Glutamatergic neuron (in vitro differentiated cells): ENCODE measurements around the gene LSAMP. TPM values are rescaled to one million over a fixed set of nuclear protein-coding genes. Genes with fewer than 3 reads are reported as not detected.

ENCODE experiments used
- DNase-seq: peaks from one replicate; pipeline ENCODE4 v3.0.0; 2022
- H3K27ac Mint-ChIP-seq: one replicate; pipeline ENCODE4 v1.8.0; 2020; ENCODE audit warnings: mild to moderate bottlenecking, mixed read lengths, inconsistent platforms; ENCODE audit not compliant: unreplicated experiment
- H3K27me3 Mint-ChIP-seq: one replicate; pipeline ENCODE4 v1.8.0; 2020; ENCODE audit warnings: mild to moderate bottlenecking, moderate library complexity, mixed read lengths, inconsistent platforms; ENCODE audit not compliant: unreplicated experiment
- H3K36me3 Mint-ChIP-seq: one replicate; pipeline ENCODE4 v1.8.0; 2020; ENCODE audit warnings: mild to moderate bottlenecking, mixed read lengths, inconsistent platforms; ENCODE audit not compliant: unreplicated experiment
- H3K4me1 Mint-ChIP-seq: one replicate; pipeline ENCODE4 v1.8.0; 2020; ENCODE audit warnings: mild to moderate bottlenecking, low read depth, mixed read lengths, inconsistent platforms; ENCODE audit not compliant: unreplicated experiment
- H3K4me3 Mint-ChIP-seq: one replicate; pipeline ENCODE4 v1.8.0; 2020; ENCODE audit warnings: mild to moderate bottlenecking, mixed read lengths, inconsistent platforms; ENCODE audit not compliant: unreplicated experiment
- H3K9me3 Mint-ChIP-seq: one replicate; pipeline ENCODE4 v1.8.0; 2020; ENCODE audit warnings: mild to moderate bottlenecking, moderate library complexity, mixed read lengths, inconsistent platforms; ENCODE audit not compliant: unreplicated experiment
- total RNA-seq: library from RNA; stranded (reverse); fragmentation: NEBNext Ultra II Directional; extraction: Animal tissue kit (Norgen Biotek cat#: 25700); gene quantifications from one replicate; pipeline ENCODE4 v1.2.1, GENCODE V29; 2021; ENCODE audit not compliant: unreplicated experiment
- TF ChIP-seq, protein P1 (sequence below): fragments of 200-600 bp; sonication (generic); IDR thresholded peaks from one replicate; pipeline ENCODE4 v1.5.0; 2021; ENCODE audit not compliant: partially characterized antibody, unreplicated experiment

The LSAMP gene
- total RNA-seq, 1 donor from 2014 or later, result 67.1 TPM

DNA sequence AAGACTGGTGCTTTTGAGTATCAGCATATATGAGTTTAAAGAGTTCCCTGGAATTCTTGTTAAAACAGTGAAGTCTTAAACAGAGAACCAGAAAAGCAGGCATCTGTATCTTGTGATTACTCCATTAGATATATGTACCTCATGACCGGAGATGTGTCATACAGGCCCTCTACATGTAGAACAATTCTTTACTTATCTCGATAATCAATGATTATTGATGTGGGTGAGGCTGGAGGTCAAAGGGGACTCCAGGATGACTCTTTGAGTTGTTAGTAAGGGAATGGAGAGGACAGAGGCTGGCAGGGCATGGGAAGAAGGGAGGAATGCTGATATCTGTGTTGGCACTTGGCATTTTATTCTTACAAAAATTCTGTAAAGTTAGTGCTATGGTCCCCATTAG is 666.3 kb downstream of the LSAMP start:
- Mint-ChIP-seq H3K9me3 (peaks cover 2% of the 10 kb centered on the region), H3K27me3 (peaks cover 5% of the 10 kb centered on the region), H3K27ac (no peak overlapping the region), H3K4me1 (peaks cover 15% of the 10 kb centered on the region), H3K4me3 (no peak overlapping the region), H3K36me3 (no peaks in the 10 kb centered on the region)
- TF ChIP-seq, protein P1, sequence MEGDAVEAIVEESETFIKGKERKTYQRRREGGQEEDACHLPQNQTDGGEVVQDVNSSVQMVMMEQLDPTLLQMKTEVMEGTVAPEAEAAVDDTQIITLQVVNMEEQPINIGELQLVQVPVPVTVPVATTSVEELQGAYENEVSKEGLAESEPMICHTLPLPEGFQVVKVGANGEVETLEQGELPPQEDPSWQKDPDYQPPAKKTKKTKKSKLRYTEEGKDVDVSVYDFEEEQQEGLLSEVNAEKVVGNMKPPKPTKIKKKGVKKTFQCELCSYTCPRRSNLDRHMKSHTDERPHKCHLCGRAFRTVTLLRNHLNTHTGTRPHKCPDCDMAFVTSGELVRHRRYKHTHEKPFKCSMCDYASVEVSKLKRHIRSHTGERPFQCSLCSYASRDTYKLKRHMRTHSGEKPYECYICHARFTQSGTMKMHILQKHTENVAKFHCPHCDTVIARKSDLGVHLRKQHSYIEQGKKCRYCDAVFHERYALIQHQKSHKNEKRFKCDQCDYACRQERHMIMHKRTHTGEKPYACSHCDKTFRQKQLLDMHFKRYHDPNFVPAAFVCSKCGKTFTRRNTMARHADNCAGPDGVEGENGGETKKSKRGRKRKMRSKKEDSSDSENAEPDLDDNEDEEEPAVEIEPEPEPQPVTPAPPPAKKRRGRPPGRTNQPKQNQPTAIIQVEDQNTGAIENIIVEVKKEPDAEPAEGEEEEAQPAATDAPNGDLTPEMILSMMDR, result no peak
- DNase-seq, result no peak

DNA sequence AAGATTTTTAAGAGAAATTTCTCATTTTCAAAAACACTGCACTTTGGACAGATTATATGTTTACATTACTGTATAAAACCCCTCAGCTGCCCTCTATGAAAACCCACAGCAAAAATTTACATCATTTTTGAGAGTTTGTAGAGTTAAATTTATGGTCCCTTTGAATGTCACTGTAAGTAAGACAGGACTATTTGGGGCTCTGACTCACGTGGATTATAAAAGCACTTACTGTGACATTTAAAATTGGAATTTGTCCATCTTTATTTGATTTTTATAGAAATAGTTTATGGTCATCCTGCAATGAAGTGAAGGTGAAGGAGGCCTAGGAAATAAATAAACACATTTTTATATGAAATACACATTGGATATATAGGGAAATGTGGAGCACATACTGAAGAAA is 672.3 kb downstream of the LSAMP start:
- TF ChIP-seq, protein P1, result no peak

DNA sequence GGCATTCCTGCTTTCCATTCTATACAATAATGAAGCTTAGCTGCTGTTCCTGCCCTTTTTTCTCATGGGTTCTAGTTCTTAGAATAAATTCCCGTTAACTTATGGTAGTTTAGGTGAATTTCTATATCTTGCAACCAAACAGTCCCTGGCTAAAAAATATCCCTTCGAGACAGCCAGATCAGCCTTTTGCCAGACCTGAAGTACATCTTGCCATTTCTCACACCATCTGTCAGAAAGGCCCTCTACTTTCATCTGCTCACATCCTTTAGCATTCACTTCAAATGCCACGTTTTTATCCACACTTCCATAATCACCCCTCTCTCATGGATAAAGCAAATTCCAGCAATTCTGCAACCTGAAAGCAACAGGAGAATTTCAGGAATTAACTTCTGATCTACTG is 676.6 kb downstream of the LSAMP start:
- Mint-ChIP-seq H3K27me3 (peaks cover 2% of the 10 kb centered on the region), H3K27ac (peak overlapping the region; percentile 37), H3K9me3 (no peaks in the 10 kb centered on the region), H3K4me1 (peaks cover 38% of the 10 kb centered on the region), H3K36me3 (no peaks in the 10 kb centered on the region), H3K4me3 (peak overlapping the region; percentile 12)
- no peak for DNase-seq
- TF ChIP-seq, protein P1, result no peak

More for the DNA sequence above, 672.3 kb downstream of the LSAMP start:
- Mint-ChIP-seq H3K9me3 (no peaks in the 10 kb centered on the region), H3K4me1 (peaks cover 22% of the 10 kb centered on the region), H3K4me3 (no peak overlapping the region), H3K36me3 (no peaks in the 10 kb centered on the region), H3K27ac (no peak overlapping the region), H3K27me3 (peaks cover 2% of the 10 kb centered on the region)
- no peak for DNase-seq

DNA sequence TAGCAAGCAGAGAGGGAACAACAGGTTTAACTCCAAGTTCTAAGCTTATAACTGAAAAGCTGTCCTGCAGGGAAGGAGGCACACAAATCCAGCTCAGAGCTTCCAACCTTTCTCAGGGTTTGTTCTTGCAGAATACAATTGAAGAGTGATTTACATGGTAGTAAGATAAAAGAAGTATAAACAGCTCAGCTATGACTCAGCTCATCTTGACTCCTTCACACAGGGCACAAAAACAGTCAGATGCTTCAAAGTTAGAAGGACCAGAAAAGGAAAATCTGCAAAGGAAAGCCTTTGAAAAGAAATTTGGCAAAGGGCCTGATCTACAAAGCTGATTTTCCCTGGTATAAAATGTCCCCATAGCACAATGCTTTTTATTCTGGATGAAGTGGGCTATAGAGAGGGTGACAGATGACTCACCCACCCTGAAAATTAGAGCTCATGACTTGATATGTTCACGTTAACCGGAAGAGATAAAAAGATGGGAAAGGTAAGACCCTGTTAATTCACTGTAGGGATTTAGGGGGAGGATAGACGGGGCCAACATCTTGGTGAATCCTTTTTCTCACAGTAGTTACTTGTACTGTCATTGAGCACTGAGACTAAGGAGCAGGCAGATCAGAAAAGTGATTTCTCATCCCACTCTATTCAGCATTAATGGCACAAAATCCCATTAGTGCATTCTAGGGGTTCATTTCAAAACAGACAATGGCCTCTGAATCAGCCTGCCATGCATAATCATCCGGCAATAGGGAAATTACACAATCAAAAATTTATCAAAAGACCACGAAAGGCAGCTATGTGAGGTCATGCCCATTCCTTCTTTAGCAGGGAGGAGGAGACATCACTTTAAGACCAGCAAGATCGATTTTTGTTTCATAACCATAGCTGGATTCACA is 678.5 kb downstream of the LSAMP start:
- Mint-ChIP-seq H3K4me1 (peaks cover 46% of the 10 kb centered on the region), H3K36me3 (no peaks in the 10 kb centered on the region), H3K9me3 (peaks cover 3% of the 10 kb centered on the region), H3K4me3 (no peak overlapping the region), H3K27ac (peak overlapping the region; percentile 26), H3K27me3 (peaks cover 3% of the 10 kb centered on the region)
- DNase-seq, result no peak
- TF ChIP-seq, protein P1, result no peak

DNA sequence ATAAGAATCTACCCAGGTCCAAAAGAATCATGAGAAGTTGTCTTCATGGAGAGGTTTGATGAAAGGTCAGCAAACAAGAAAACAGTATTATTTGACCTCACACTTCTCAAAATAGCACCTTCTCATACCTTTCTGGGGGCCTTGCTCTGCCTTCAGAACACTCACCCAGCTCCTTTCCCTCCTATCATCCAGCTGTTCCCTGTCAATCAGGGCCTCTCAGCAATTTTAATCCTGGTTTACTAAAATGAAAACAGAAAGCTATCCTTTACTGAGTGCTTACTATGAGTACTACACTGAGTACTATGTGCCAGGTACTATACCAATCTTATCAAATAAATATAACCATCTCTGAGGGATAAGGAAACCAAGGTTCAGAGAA is 683.4 kb downstream of the LSAMP start:
- H3K36me3 Mint-ChIP-seq, result no peaks in the 10 kb centered on the region
- no peak for DNase-seq
- H3K27me3 Mint-ChIP-seq, result peaks cover 14% of the 10 kb centered on the region
- peak overlapping the region; percentile 100 for H3K27ac Mint-ChIP-seq
- TF ChIP-seq, protein P1, result no peak
- peak overlapping the region; percentile 47 for H3K4me3 Mint-ChIP-seq
- H3K4me1 Mint-ChIP-seq, result peaks cover 55% of the 10 kb centered on the region
- H3K9me3 Mint-ChIP-seq, result peaks cover 18% of the 10 kb centered on the region
